Type B pancreatic cell (in vitro differentiated cells): ENCODE results near the gene EPSTI1. TPM values are rescaled to one million over a fixed set of nuclear protein-coding genes. Genes with fewer than 3 reads are reported as not detected.

Source experiments
- DNase-seq: peaks from one replicate; pipeline ENCODE4 v3.0.0; 2021; ENCODE audit warnings: mixed read lengths; ENCODE audit not compliant: unreplicated experiment; ENCODE audit errors: extremely low spot score
- H3K27ac Mint-ChIP-seq: 2 replicates; pipeline ENCODE4 v1.8.0; 2021; ENCODE audit warnings: mild to moderate bottlenecking, mixed read lengths
- H3K27me3 Mint-ChIP-seq: 2 replicates; pipeline ENCODE4 v1.8.0; 2021; ENCODE audit warnings: mixed read lengths
- H3K36me3 Mint-ChIP-seq: 2 replicates; pipeline ENCODE4 v1.8.0; 2021; ENCODE audit warnings: mixed read lengths
- H3K4me1 Mint-ChIP-seq: one replicate; pipeline ENCODE4 v1.8.0; 2021; ENCODE audit warnings: mixed read lengths; ENCODE audit not compliant: unreplicated experiment
- H3K4me3 Mint-ChIP-seq: 2 replicates; pipeline ENCODE4 v1.8.0; 2021; ENCODE audit warnings: mild to moderate bottlenecking, mixed read lengths
- H3K9me3 Mint-ChIP-seq: 2 replicates; pipeline ENCODE4 v1.8.0; 2021; ENCODE audit warnings: mixed read lengths
- total RNA-seq: library from RNA; stranded (reverse); gene quantifications from 2 replicates; pipeline ENCODE4 v1.2.1, GENCODE V29; 2021; ENCODE audit warnings: low replicate concordance
- TF ChIP-seq, protein P1 (sequence below): fragments of 200-600 bp; sonication (generic); conservative IDR thresholded peaks from 2 replicates; pipeline ENCODE4 v1.5.0; 2021; ENCODE audit warnings: antibody characterized with exemption, mild to moderate bottlenecking

The EPSTI1 gene
- total RNA-seq, 1 donor from 2014 or later, result 7.9 TPM

DNA sequence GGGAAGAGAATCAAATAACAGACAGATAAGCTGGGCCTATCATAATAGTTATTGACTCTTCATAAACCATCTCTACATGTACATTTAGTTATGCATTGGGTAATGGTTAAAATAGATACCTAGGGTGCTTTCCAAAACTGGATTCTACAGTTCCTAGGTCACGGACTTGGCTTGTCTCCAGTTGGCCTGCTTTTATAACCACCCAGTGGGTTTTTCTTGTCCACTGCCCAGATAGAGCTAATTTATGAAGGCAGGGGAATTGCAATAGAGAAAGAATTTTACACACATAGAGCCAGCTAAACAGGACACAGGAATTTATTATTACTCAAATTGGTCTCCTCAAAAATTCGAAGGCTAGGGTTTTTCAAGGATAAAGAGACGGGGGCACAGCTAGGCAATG is 113.3 kb downstream of the EPSTI1 start:
- no peaks in the 10 kb centered on the region for H3K36me3 Mint-ChIP-seq
- H3K27ac Mint-ChIP-seq, result no peak overlapping the region
- H3K9me3 Mint-ChIP-seq, result peaks cover 4% of the 10 kb centered on the region
- peaks cover 41% of the 10 kb centered on the region for H3K4me1 Mint-ChIP-seq
- H3K4me3 Mint-ChIP-seq, result no peak overlapping the region
- TF ChIP-seq, protein P1, sequence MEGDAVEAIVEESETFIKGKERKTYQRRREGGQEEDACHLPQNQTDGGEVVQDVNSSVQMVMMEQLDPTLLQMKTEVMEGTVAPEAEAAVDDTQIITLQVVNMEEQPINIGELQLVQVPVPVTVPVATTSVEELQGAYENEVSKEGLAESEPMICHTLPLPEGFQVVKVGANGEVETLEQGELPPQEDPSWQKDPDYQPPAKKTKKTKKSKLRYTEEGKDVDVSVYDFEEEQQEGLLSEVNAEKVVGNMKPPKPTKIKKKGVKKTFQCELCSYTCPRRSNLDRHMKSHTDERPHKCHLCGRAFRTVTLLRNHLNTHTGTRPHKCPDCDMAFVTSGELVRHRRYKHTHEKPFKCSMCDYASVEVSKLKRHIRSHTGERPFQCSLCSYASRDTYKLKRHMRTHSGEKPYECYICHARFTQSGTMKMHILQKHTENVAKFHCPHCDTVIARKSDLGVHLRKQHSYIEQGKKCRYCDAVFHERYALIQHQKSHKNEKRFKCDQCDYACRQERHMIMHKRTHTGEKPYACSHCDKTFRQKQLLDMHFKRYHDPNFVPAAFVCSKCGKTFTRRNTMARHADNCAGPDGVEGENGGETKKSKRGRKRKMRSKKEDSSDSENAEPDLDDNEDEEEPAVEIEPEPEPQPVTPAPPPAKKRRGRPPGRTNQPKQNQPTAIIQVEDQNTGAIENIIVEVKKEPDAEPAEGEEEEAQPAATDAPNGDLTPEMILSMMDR, result no peak
- peaks cover 13% of the 10 kb centered on the region for H3K27me3 Mint-ChIP-seq
- DNase-seq, result no peak

DNA sequence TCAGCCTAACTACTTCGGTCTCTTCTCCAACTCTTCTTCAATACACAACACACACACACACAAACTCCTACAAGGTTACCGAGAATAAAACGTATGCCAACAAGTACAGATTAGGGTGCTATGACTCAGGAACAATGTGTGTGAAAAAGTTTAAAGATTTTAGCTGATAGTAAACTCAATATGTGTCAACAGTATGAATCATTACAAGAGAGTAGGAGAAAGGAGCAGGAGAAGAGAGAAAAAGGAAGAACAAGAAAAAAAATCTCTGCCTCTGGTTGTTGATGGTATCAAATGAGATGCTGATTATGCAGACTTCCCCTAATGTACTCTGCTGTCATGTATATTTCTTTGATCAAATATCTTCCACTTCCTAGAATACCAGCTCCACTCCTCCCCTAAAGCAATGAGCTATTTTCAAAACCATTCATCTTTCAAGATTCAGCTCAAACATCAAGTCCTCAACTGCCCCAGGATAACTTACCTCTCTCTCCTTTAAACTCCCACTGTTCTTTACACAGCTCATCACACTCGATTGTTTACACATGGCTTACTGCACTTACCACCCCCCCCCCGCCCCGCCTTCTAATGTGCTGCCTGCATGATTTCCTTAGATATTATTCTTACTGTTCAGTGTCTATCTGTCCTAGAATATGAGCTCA is 115.0 kb downstream of the EPSTI1 start:
- H3K4me3 Mint-ChIP-seq, result peak overlapping the region; percentile 12
- no peaks in the 10 kb centered on the region for H3K36me3 Mint-ChIP-seq
- peaks cover 23% of the 10 kb centered on the region for H3K27me3 Mint-ChIP-seq
- no peak for DNase-seq
- H3K27ac Mint-ChIP-seq, result peak overlapping the region; percentile 25
- peaks cover 4% of the 10 kb centered on the region for H3K9me3 Mint-ChIP-seq
- H3K4me1 Mint-ChIP-seq, result peaks cover 39% of the 10 kb centered on the region
- TF ChIP-seq, protein P1, result no peak

- Mint-ChIP-seq H3K27me3 (peaks cover 29% of the 10 kb centered on the region), H3K36me3 (no peaks in the 10 kb centered on the region), H3K9me3 (peaks cover 4% of the 10 kb centered on the region), H3K4me3 (peak overlapping the region; percentile 20), H3K4me1 (peaks cover 39% of the 10 kb centered on the region), H3K27ac (peak overlapping the region; percentile 35)
- TF ChIP-seq, protein P1, result no peak
- DNase-seq, result no peak
These were observed 115.7 kb downstream of the EPSTI1 start for GRCh38 chr13:42876270-42876714.

GRCh38 chr13:42875475-42876269 is 116.4 kb downstream of the EPSTI1 start:
- DNase-seq, result no peak
- TF ChIP-seq, protein P1, result peak; percentile 61
- Mint-ChIP-seq H3K27me3 (peaks cover 35% of the 10 kb centered on the region), H3K36me3 (no peaks in the 10 kb centered on the region), H3K4me1 (peaks cover 38% of the 10 kb centered on the region), H3K9me3 (peaks cover 4% of the 10 kb centered on the region), H3K4me3 (peak overlapping the region; percentile 20), H3K27ac (peak overlapping the region; percentile 35)

- Mint-ChIP-seq H3K4me1 (peaks cover 28% of the 10 kb centered on the region), H3K4me3 (no peak overlapping the region), H3K27ac (no peak overlapping the region), H3K27me3 (peaks cover 46% of the 10 kb centered on the region), H3K9me3 (no peaks in the 10 kb centered on the region), H3K36me3 (no peaks in the 10 kb centered on the region)
- TF ChIP-seq, protein P1, result no peak
- DNase-seq, result no peak
These were observed 117.8 kb downstream of the EPSTI1 start for GRCh38 chr13:42874221-42874620.
